ENCODE measurements around the gene TRUB1.

The TRUB1 gene

DNA sequence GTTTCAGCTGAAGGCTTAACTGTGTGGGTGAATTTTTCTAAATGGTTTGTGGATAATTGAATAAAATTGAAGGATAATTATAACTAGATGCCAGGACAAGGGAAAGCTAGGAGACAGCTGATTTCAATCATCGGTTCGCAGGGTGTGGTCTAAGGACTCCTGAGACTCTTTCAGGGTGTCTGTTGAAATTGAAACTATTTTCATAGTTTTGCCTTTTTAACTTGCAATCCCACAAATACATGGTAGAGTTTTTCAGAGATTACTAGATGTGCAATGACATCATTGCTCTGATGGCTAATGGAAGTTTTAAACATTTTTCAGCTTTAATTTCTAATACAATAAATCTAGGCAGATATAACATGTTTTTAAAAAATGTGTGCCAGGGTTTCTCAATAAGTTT is 18.5 kb downstream of the TRUB1 start:
- no peak overlapping the region for H3K4me2 ChIP-seq (ENCODE audit: low read length)

DNA sequence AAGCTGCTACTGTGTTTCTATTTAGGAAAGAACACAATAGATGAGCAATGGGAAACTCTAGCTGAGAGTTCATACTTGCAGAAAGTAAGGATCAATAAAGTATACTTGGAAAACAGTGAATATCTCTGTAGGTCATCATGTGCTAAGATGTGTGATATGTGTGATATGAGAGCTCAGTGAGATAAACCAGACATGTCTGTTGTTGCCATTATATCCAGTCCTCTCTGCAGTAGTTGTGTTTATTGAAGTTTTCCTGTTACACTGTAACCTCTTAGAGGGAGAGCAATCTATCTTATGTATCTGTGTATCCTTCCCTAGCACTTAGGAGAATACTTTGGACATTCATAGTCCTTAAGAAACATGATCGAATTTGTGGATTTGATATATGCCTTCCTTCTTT is 19.1 kb downstream of the TRUB1 start:
- Histone ChIP-seq H3K79me2 (ENCODE audit: control insufficient read depth, low read length) (peaks cover 23% of the 10 kb centered on the region), H3K4me1 (ENCODE audit: control insufficient read depth, low read length) (no peaks in the 10 kb centered on the region), H3K27me3 (ENCODE audit: control insufficient read depth, low read length) (no peaks in the 10 kb centered on the region), H3K9me2 (replicated peaks; ENCODE audit: control insufficient read depth, low read length) (no peaks in the 10 kb centered on the region), H4K20me1 (ENCODE audit: control insufficient read depth, insufficient read depth, low read depth, low read length) (no peaks in the 10 kb centered on the region), H3K9me3 (ENCODE audit: control insufficient read depth, insufficient read depth, low read length) (no peaks in the 10 kb centered on the region), H3K36me3 (ENCODE audit: control insufficient read depth, low read length) (peaks cover 44% of the 10 kb centered on the region), H3K4me3 (ENCODE audit: low read length) (no peak overlapping the region), H3K4me2 (ENCODE audit: low read length) (no peak overlapping the region), H3K27ac (ENCODE audit: low read depth, low read length) (no peak overlapping the region), H3F3A (ENCODE audit: control insufficient read depth, insufficient read depth) (no peaks in the 10 kb centered on the region)
- TF ChIP-seq, protein P1, sequence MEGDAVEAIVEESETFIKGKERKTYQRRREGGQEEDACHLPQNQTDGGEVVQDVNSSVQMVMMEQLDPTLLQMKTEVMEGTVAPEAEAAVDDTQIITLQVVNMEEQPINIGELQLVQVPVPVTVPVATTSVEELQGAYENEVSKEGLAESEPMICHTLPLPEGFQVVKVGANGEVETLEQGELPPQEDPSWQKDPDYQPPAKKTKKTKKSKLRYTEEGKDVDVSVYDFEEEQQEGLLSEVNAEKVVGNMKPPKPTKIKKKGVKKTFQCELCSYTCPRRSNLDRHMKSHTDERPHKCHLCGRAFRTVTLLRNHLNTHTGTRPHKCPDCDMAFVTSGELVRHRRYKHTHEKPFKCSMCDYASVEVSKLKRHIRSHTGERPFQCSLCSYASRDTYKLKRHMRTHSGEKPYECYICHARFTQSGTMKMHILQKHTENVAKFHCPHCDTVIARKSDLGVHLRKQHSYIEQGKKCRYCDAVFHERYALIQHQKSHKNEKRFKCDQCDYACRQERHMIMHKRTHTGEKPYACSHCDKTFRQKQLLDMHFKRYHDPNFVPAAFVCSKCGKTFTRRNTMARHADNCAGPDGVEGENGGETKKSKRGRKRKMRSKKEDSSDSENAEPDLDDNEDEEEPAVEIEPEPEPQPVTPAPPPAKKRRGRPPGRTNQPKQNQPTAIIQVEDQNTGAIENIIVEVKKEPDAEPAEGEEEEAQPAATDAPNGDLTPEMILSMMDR (IDR thresholded peaks at IDR 0.05; ENCODE audit: low read depth, low read length, poor library complexity, severe bottlenecking), result no peak
- no peak for TF ChIP-seq EZH2phosphoT487 (IDR thresholded peaks at IDR 0.05; ENCODE audit: borderline replicate concordance, low read length)

More for the DNA sequence above, 18.5 kb downstream of the TRUB1 start:
- Histone ChIP-seq H3K9me3 (ENCODE audit: control insufficient read depth, insufficient read depth, low read length) (no peaks in the 10 kb centered on the region), H3K79me2 (ENCODE audit: control insufficient read depth, low read length) (peaks cover 23% of the 10 kb centered on the region), H3K4me1 (ENCODE audit: control insufficient read depth, low read length) (no peaks in the 10 kb centered on the region), H3K27ac (ENCODE audit: low read depth, low read length) (no peak overlapping the region), H4K20me1 (ENCODE audit: control insufficient read depth, insufficient read depth, low read depth, low read length) (no peaks in the 10 kb centered on the region), H3F3A (ENCODE audit: control insufficient read depth, insufficient read depth) (no peaks in the 10 kb centered on the region), H3K9me2 (replicated peaks; ENCODE audit: control insufficient read depth, low read length) (no peaks in the 10 kb centered on the region), H3K36me3 (ENCODE audit: control insufficient read depth, low read length) (peaks cover 45% of the 10 kb centered on the region), H3K4me3 (ENCODE audit: low read length) (no peak overlapping the region), H3K27me3 (ENCODE audit: control insufficient read depth, low read length) (no peaks in the 10 kb centered on the region)
- TF ChIP-seq EZH2phosphoT487 (IDR thresholded peaks at IDR 0.05; ENCODE audit: borderline replicate concordance, low read length), result no peak
- TF ChIP-seq, protein P1 (IDR thresholded peaks at IDR 0.05; ENCODE audit: low read depth, low read length, poor library complexity, severe bottlenecking), result no peak

DNA sequence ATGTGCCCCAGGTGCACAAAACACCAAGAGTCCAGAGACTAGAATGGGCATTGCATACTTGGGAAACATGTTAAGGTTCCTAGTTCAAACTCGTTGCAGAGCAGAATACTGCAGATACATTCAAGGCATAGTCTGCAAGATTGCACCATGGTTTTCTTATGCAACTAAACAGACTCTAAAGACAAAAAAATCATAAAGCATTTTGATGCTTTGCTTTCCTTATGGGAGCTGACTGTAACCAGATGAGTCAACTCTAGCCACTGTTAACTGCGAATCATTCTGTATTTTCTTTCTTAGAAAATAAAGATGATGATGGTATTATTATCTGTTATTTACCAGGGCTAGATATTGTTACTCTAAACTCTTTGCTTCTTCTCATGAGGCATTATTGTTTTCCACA is 19.7 kb downstream of the TRUB1 start:
- Histone ChIP-seq H3K27ac (ENCODE audit: low read depth, low read length) (no peak overlapping the region), H3F3A (ENCODE audit: control insufficient read depth, insufficient read depth) (no peaks in the 10 kb centered on the region), H3K4me3 (ENCODE audit: low read length) (no peak overlapping the region), H3K36me3 (ENCODE audit: control insufficient read depth, low read length) (peaks cover 44% of the 10 kb centered on the region), H3K27me3 (ENCODE audit: control insufficient read depth, low read length) (no peaks in the 10 kb centered on the region), H3K79me2 (ENCODE audit: control insufficient read depth, low read length) (peaks cover 21% of the 10 kb centered on the region), H3K9me2 (replicated peaks; ENCODE audit: control insufficient read depth, low read length) (no peaks in the 10 kb centered on the region), H3K4me1 (ENCODE audit: control insufficient read depth, low read length) (no peaks in the 10 kb centered on the region), H4K20me1 (ENCODE audit: control insufficient read depth, insufficient read depth, low read depth, low read length) (no peaks in the 10 kb centered on the region), H3K4me2 (ENCODE audit: low read length) (no peak overlapping the region), H3K9me3 (ENCODE audit: control insufficient read depth, insufficient read depth, low read length) (no peaks in the 10 kb centered on the region)
- no peak for TF ChIP-seq EZH2phosphoT487 (IDR thresholded peaks at IDR 0.05; ENCODE audit: borderline replicate concordance, low read length)
- TF ChIP-seq, protein P1 (IDR thresholded peaks at IDR 0.05; ENCODE audit: low read depth, low read length, poor library complexity, severe bottlenecking), result no peak

DNA sequence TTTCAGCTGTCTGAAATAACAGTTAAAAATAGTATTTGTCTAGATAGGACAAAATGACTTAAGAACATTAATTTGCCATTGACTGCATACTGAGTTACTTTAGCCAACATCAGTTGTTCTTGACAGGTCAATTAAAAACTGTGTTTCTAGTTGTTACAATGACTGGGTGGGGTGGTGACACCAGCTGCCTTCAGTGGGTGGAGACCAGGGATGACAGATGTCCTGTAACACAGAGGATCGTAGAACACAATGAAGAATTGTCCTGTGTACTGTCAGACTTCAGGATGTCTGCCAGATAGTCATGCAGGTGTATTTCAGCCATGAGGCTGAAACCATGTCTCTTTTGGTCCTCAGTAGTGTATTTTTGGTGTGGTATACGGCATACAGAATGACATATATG is 24.4 kb downstream of the TRUB1 start:
- H3K79me2 ChIP-seq (ENCODE audit: control insufficient read depth, low read length), result peaks cover 16% of the 10 kb centered on the region
- H3K27ac ChIP-seq (ENCODE audit: low read depth, low read length), result no peak overlapping the region
- H3K4me1 ChIP-seq (ENCODE audit: control insufficient read depth, low read length), result no peaks in the 10 kb centered on the region
- no peak overlapping the region for H3K4me3 ChIP-seq (ENCODE audit: low read length)
- TF ChIP-seq EZH2phosphoT487 (IDR thresholded peaks at IDR 0.05; ENCODE audit: borderline replicate concordance, low read length), result no peak
- TF ChIP-seq, protein P1 (IDR thresholded peaks at IDR 0.05; ENCODE audit: low read depth, low read length, poor library complexity, severe bottlenecking), result no peak
- H3K9me3 ChIP-seq (ENCODE audit: control insufficient read depth, insufficient read depth, low read length), result no peaks in the 10 kb centered on the region
- H3K9me2 ChIP-seq (replicated peaks; ENCODE audit: control insufficient read depth, low read length), result no peaks in the 10 kb centered on the region
- peaks cover 41% of the 10 kb centered on the region for H3K36me3 ChIP-seq (ENCODE audit: control insufficient read depth, low read length)
- no peaks in the 10 kb centered on the region for H3F3A ChIP-seq (ENCODE audit: control insufficient read depth, insufficient read depth)
- H3K4me2 ChIP-seq (ENCODE audit: low read length), result no peak overlapping the region
- no peaks in the 10 kb centered on the region for H4K20me1 ChIP-seq (ENCODE audit: control insufficient read depth, insufficient read depth, low read depth, low read length)
- H3K27me3 ChIP-seq (ENCODE audit: control insufficient read depth, low read length), result no peaks in the 10 kb centered on the region
